Sigmoid colon (tissue), 7 donors: ENCODE results near the gene KMT5C. TPM values are rescaled to one million over a fixed set of nuclear protein-coding genes. Genes with fewer than 3 reads are reported as not detected.

Experiments
- DNase-seq: peaks from one replicate; pipeline ENCODE4 v3.0.0-alpha.2; 2019
- H3K27ac ChIP-seq, 4 donors: fragments of 200-600 bp; sonication (generic); one replicate each; pipeline ENCODE4 v1.5.1; 2016 to 2019; ENCODE audit warnings: mild to moderate bottlenecking in 1 of 4
- H3K27me3 ChIP-seq, 3 donors: fragments of 200-600 bp; sonication (generic); one replicate each; pipeline ENCODE4 v1.5.1; 2019; ENCODE audit warnings: mild to moderate bottlenecking in 1 of 3
- H3K36me3 ChIP-seq, 4 donors: fragments of 200-600 bp; sonication (generic); one replicate each; pipeline ENCODE4 v1.5.1; 2016 to 2019
- H3K4me1 ChIP-seq, 4 donors: fragments of 200-600 bp; sonication (generic); one replicate each; pipeline ENCODE4 v1.5.1; 2017 to 2019
- H3K4me3 ChIP-seq, 4 donors: fragments of 200-600 bp; sonication (generic); one replicate each; pipeline ENCODE4 v1.5.1; 2017 to 2019; ENCODE audit warnings: mild to moderate bottlenecking in 2 of 4, moderate library complexity in 1 of 4
- H3K9me3 ChIP-seq, 4 donors: fragments of 200-600 bp in 3 of 4; sonication (generic) in 3 of 4; one replicate each; pipeline versions ENCODE4 v1.5.1 to v1.6.1; 2013 to 2019
- EP300 ChIP-seq, 4 donors: sonication (generic); formaldehyde crosslinking; IDR thresholded peaks; one replicate each; pipeline ENCODE4 v1.6.1; 2017; ENCODE audit warnings: antibody characterized with exemption in 4 of 4
- POLR2A ChIP-seq, 2 donors: fragments of 450-650 bp; IDR thresholded peaks; one replicate each; pipeline ENCODE4 v1.6.1; 2016; ENCODE audit warnings: antibody characterized with exemption in 2 of 2, mild to moderate bottlenecking in 2 of 2, moderate library complexity in 2 of 2
- POLR2AphosphoS5 ChIP-seq, 4 donors: sonication (generic); formaldehyde crosslinking; IDR thresholded peaks; one replicate each; pipeline ENCODE4 v1.6.1; 2017; ENCODE audit warnings: antibody characterized with exemption in 4 of 4
- WGBS, 2 donors: extraction: QIAGEN DNeasy Blood & Tissue Kit; methylation state at CpG; one replicate each; pipeline ENCODE4 v1.1.7; 2013; 5-methylcytosine and 5-hydroxymethylcytosine counted together
- intact Hi-C: fragments of 100-400 bp; cut with DNase I; formaldehyde crosslinking; loops from one replicate; pipeline ENCODE4 v1.15.1; 2023
- polyA plus RNA-seq, 3 donors: library from polyadenylated mRNA; stranded (reverse); fragments of 200-250 nt; gene quantifications; one replicate each; pipeline ENCODE4 v1.2.3, GENCODE V29; 2013
- total RNA-seq, 4 donors: library from RNA; depleted of rRNA; stranded (reverse); fragments of >200 nt; gene quantifications; one replicate each; pipeline ENCODE4 v1.1.0, GENCODE V29; 2016
- TF ChIP-seq, protein P1 (sequence below), 4 experiments: fragments of 450-650 bp in 3 of 4; fragments of 200-600 bp in 1 of 4; IDR thresholded peaks; one replicate each; pipeline ENCODE4 v1.5.1; 2016 to 2019; ENCODE audit warnings: antibody characterized with exemption in 4 of 4, mild to moderate bottlenecking in 3 of 4, moderate library complexity in 2 of 4
- donor health status: healthy with polysubstance abuse.
- donor health status: Bipolar disorder and iron deficiency.
- donor health status: healthy.

Gene KMT5C
- total and polyA plus RNA-seq, 7 donors, result 3.0 to 14.8 (median 9.1) TPM

DNA sequence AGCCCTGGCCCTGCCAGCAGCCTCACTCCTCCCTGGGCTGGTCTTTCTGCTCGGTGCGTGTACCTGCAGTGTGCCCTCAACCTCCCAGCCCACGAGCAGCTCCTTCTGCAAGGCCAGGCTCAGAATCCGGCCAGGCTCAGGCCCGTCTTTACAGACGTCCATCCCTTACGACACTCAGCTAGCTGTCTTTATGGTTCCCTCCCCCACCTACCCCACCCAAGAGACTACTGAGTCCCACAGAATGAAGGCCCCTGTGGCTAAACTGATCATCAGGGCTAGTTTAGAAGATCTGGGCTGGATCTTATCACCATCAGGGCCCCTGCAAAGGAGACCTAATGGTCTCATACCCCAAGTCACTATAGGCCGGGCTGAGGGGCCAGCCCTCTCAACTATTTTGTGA lies 25.3 kb upstream of the KMT5C start:
- 91 to 92% methylated on average over 8 of the region's 8 CpGs for WGBS, 2 donors
- H3K27me3 ChIP-seq, result no peaks in the 10 kb centered on the region
- no peak overlapping the region for H3K27ac ChIP-seq
- TF ChIP-seq POLR2AphosphoS5 (IDR thresholded peaks at IDR 0.05) (no peak), EP300 (IDR thresholded peaks at IDR 0.05) (no peak), POLR2A (IDR thresholded peaks at IDR 0.05) (no peak)
- TF ChIP-seq, protein P1, sequence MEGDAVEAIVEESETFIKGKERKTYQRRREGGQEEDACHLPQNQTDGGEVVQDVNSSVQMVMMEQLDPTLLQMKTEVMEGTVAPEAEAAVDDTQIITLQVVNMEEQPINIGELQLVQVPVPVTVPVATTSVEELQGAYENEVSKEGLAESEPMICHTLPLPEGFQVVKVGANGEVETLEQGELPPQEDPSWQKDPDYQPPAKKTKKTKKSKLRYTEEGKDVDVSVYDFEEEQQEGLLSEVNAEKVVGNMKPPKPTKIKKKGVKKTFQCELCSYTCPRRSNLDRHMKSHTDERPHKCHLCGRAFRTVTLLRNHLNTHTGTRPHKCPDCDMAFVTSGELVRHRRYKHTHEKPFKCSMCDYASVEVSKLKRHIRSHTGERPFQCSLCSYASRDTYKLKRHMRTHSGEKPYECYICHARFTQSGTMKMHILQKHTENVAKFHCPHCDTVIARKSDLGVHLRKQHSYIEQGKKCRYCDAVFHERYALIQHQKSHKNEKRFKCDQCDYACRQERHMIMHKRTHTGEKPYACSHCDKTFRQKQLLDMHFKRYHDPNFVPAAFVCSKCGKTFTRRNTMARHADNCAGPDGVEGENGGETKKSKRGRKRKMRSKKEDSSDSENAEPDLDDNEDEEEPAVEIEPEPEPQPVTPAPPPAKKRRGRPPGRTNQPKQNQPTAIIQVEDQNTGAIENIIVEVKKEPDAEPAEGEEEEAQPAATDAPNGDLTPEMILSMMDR (IDR thresholded peaks at IDR 0.05), result no peak
- no peak overlapping the region for H3K4me3 ChIP-seq
- H3K36me3 ChIP-seq, result peaks cover 0 to 4% (median 1%) of the 10 kb centered on the region in 4 donors
- H3K9me3 ChIP-seq, result no peaks in the 10 kb centered on the region
- intact Hi-C loops, result no loop called here
- no peaks in the 10 kb centered on the region for H3K4me1 ChIP-seq
- no peak for DNase-seq

DNA sequence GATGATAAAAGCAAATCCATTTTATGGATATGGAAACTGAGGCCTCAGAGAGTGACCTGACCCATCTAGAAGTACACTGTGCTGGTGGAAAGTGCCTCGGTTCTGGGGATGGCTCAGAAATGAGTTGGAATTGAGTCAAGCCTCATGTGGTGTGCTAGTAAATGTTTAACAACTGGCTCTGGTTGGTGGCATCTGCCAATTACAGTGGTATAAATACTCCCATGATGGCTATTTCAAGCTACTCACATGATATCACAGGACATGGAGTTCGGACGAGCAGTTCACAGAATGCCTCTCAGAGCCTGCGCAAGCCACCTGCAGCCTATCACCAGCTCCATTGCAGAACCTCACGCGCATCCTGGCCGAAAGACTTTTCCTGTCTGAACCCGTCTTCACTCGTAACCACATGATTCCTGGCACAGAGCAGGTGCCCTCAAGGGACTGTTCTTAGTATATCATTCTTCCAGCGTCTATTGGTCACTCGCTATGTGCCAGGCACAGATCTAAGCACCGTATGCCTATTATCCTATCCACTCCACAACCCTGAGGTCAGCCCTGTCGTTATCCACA lies 23.6 kb upstream of the KMT5C start:
- WGBS, 2 donors, result 88 to 89% methylated on average over 13 of the region's 13 CpGs
- Histone ChIP-seq H3K4me1 (peaks cover 0 to 5% (median 0%) of the 10 kb centered on the region in 4 donors), H3K27me3 (peaks cover 0 to 11% (median 6%) of the 10 kb centered on the region in 3 donors), H3K27ac (no peak overlapping the region), H3K36me3 (no peaks in the 10 kb centered on the region), H3K4me3 (no peak overlapping the region), H3K9me3 (no peaks in the 10 kb centered on the region)
- intact Hi-C loops, result no loop called here
- no peak for TF ChIP-seq POLR2AphosphoS5 (IDR thresholded peaks at IDR 0.05)
- no peak for TF ChIP-seq POLR2A (IDR thresholded peaks at IDR 0.05)
- TF ChIP-seq, protein P1 (IDR thresholded peaks at IDR 0.05), result no peak
- no peak for TF ChIP-seq EP300 (IDR thresholded peaks at IDR 0.05)
- DNase-seq, result no peak

DNA sequence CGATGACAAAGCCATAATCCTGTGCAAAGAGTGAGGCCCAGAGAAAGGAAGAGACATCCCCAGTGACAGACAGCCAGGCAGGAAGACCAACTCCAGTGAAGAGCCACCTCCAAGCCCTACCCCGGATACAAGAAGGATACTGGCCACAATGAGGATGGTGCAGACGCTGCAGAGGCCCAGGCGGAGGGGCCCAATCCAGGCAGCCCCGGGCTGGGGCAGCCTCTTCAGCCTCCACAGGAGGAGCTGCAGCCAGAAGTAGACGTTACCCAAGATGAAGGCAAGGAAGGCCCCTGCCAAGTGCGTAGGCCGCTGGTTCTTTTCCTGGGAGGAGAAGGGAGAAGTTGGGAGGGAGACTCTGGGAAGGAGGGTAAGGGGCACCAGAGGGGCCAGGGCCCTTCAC lies 23.0 kb upstream of the KMT5C start:
- WGBS, 2 donors, result 89% methylated on average over 8 of the region's 8 CpGs
- Histone ChIP-seq H3K9me3 (no peaks in the 10 kb centered on the region), H3K4me3 (no peak overlapping the region), H3K27ac (no peak overlapping the region), H3K4me1 (peaks cover 0 to 5% (median 0%) of the 10 kb centered on the region in 4 donors), H3K27me3 (peaks cover 0 to 11% (median 6%) of the 10 kb centered on the region in 3 donors), H3K36me3 (no peaks in the 10 kb centered on the region)
- intact Hi-C loops, result no loop called here
- TF ChIP-seq EP300 (IDR thresholded peaks at IDR 0.05), result no peak
- TF ChIP-seq, protein P1 (IDR thresholded peaks at IDR 0.05), result no peak
- TF ChIP-seq POLR2AphosphoS5 (IDR thresholded peaks at IDR 0.05), result no peak
- no peak for TF ChIP-seq POLR2A (IDR thresholded peaks at IDR 0.05)
- DNase-seq, result no peak

DNA sequence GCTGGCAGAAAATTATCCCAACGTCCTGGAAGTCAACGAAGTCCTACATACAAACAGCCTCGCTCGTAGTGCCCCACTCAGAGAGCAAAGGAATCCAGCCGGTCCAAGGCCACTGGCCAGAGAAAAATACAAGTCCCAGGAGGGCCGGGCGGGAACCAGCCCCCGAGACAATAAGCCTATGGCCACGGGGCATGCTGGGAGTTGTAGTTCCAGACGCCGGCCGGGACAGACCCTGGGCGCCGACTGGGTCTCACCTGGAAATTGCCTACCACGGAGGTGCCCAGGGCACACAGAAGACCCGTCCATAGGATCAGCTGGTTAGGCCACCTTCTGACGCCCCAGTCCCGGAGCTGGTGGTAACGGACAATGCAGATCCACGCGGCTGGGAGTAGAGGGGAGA lies 19.9 kb upstream of the KMT5C start:
- H3K27me3 ChIP-seq, result peaks cover 0 to 11% (median 6%) of the 10 kb centered on the region in 3 donors
- intact Hi-C loops, result no loop called here
- no peak for DNase-seq
- WGBS, 2 donors, result 58 to 61% methylated on average over 21 of the region's 21 CpGs
- no peaks in the 10 kb centered on the region for H3K36me3 ChIP-seq
- no peak overlapping the region for H3K27ac ChIP-seq
- H3K9me3 ChIP-seq, result no peaks in the 10 kb centered on the region
- H3K4me1 ChIP-seq, result peaks cover 0 to 5% (median 0%) of the 10 kb centered on the region in 4 donors
- H3K4me3 ChIP-seq, result no peak overlapping the region
- TF ChIP-seq, protein P1 (IDR thresholded peaks at IDR 0.05), result no peak
- TF ChIP-seq POLR2A (IDR thresholded peaks at IDR 0.05) (no peak), POLR2AphosphoS5 (IDR thresholded peaks at IDR 0.05) (no peak), EP300 (IDR thresholded peaks at IDR 0.05) (no peak)
